ENCODE measurements around the gene GID8. TPM values are rescaled to one million over a fixed set of nuclear protein-coding genes. Genes with fewer than 3 reads are reported as not detected.

The GID8 gene
- total RNA-seq, 1 donor from 2014 or later: 57.1 TPM

- DNase-seq (ENCODE audit: low spot score in 2 of 2) (peak; percentile 99), FAIRE-seq (no peak)
Measured at GRCh38 chr20:62937268-62938104, 461 bp upstream of the GID8 start.

GRCh38 chr20:62940875-62941274 lies 2.9 kb downstream of the GID8 start:
- no peak for DNase-seq (ENCODE audit: low spot score in 2 of 2)
- FAIRE-seq: no peak

GRCh38 chr20:62941792-62942191 lies 3.8 kb downstream of the GID8 start:
- DNase-seq (ENCODE audit: low spot score in 2 of 2) (no peak), FAIRE-seq (no peak)

- DNase-seq (ENCODE audit: low spot score in 2 of 2) (no peak), FAIRE-seq (no peak)
Measured at GRCh38 chr20:62942456-62942855, 4.5 kb downstream of the GID8 start.

GRCh38 chr20:62943396-62943795 lies 5.4 kb downstream of the GID8 start:
- DNase-seq (ENCODE audit: low spot score in 2 of 2): no peak
- no peak for FAIRE-seq

GRCh38 chr20:62944184-62944583 lies 6.2 kb downstream of the GID8 start:
- FAIRE-seq (no peak), DNase-seq (ENCODE audit: low spot score in 2 of 2) (no peak)

- DNase-seq (ENCODE audit: low spot score in 2 of 2) (no peak), FAIRE-seq (no peak)
Measured at GRCh38 chr20:62944746-62945145, 6.8 kb downstream of the GID8 start.

GRCh38 chr20:62945771-62946339 lies 7.9 kb downstream of the GID8 start:
- no peak for FAIRE-seq
- no peak for DNase-seq (ENCODE audit: low spot score in 2 of 2)

- DNase-seq (ENCODE audit: low spot score in 2 of 2) (no peak), FAIRE-seq (no peak)
Measured at GRCh38 chr20:62946918-62947317, 9.0 kb downstream of the GID8 start.

GRCh38 chr20:62947532-62948300 lies 9.8 kb downstream of the GID8 start:
- DNase-seq (ENCODE audit: low spot score in 2 of 2) (no peak), FAIRE-seq (no peak)

GRCh38 chr20:62949153-62949821 lies 11.3 kb downstream of the GID8 start:
- FAIRE-seq (no peak), DNase-seq (ENCODE audit: low spot score in 2 of 2) (no peak)

GRCh38 chr20:62949962-62950361 lies 12.0 kb downstream of the GID8 start:
- DNase-seq (ENCODE audit: low spot score in 2 of 2): no peak
- FAIRE-seq: no peak

GRCh38 chr20:62950741-62951140 lies 12.8 kb downstream of the GID8 start:
- no peak for DNase-seq (ENCODE audit: low spot score in 2 of 2)
- FAIRE-seq: no peak

GRCh38 chr20:62951143-62951895 lies 13.4 kb downstream of the GID8 start:
- FAIRE-seq (no peak), DNase-seq (ENCODE audit: low spot score in 2 of 2) (no peak)

GRCh38 chr20:62951896-62952372 lies 14.0 kb downstream of the GID8 start:
- FAIRE-seq (no peak), DNase-seq (ENCODE audit: low spot score in 2 of 2) (no peak)

- DNase-seq (ENCODE audit: low spot score in 2 of 2) (peak in 1 of 2 donors; percentile 60), FAIRE-seq (no peak)
Measured at GRCh38 chr20:62952373-62952967, 14.5 kb downstream of the GID8 start, which contains the start of gene SLC17A9. SLC17A9 (plus strand) TSS chr20:62952709; CDS start chr20:62952831, 122 bp downstream.

GRCh38 chr20:62952968-62953838 lies 15.3 kb downstream of the GID8 start:
- FAIRE-seq (no peak), DNase-seq (ENCODE audit: low spot score in 2 of 2) (no peak)
